Measurements from ENCODE around the gene PLEK.
"Not testable (repeated sequence)": the region's sequence is repeated elsewhere in the genome, so short reads cannot be mapped to it uniquely, and the experiment has no call there.

Gene PLEK

DNA sequence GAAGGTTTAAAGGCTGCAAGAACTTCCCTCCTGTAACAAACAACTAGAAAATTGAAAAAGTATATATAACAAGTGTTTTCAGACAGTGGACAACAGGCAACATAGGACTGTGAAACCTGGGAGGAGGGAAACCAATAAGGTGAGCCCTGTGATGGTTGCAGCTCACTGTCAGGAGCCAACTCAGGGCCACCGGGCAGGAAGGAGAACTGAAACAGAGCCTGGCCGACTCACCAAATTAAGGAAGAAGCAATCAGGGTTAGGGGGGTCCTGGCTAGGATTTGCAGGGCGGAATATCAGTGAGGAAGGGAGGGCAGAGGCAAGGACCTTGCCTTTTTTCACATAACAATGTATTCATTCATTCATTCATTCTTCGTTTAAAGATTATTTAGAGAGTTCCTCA is 23.5 kb upstream of the PLEK start:
- H3K4me1 Mint-ChIP-seq, result no peaks in the 10 kb centered on the region
- DNase-seq (ENCODE audit: low spot score in 2 of 2) (no peak), ATAC-seq (no peak)
- H3K4me3 Mint-ChIP-seq, result no peak overlapping the region
- H3K9me3 Mint-ChIP-seq, result no peaks in the 10 kb centered on the region
- no peak overlapping the region for H3K27ac Mint-ChIP-seq
- H3K36me3 Mint-ChIP-seq, result no peaks in the 10 kb centered on the region

DNA sequence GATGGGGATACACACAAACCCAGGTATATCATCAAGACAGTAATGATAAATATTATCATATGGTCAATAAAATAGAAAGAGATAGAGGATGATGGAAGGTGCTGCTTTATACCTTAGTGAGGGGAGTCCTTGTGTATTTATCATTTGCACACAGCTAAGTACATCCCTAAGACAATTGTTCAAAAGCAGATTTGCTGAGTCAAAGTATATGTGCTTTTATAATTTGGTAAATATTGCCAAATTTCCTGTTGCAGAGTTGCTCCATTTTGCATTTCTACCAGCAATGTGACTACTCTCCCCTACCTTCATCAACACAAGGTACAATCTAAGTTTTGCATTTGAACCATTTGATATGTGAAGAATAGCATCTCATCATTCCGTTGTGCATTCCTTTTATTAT is 22.6 kb upstream of the PLEK start:
- no peaks in the 10 kb centered on the region for H3K4me1 Mint-ChIP-seq
- no peak for DNase-seq (ENCODE audit: low spot score in 2 of 2)
- no peak overlapping the region for H3K4me3 Mint-ChIP-seq
- H3K36me3 Mint-ChIP-seq, result no peaks in the 10 kb centered on the region
- ATAC-seq, result no peak
- no peak overlapping the region for H3K27ac Mint-ChIP-seq
- no peaks in the 10 kb centered on the region for H3K9me3 Mint-ChIP-seq

DNA sequence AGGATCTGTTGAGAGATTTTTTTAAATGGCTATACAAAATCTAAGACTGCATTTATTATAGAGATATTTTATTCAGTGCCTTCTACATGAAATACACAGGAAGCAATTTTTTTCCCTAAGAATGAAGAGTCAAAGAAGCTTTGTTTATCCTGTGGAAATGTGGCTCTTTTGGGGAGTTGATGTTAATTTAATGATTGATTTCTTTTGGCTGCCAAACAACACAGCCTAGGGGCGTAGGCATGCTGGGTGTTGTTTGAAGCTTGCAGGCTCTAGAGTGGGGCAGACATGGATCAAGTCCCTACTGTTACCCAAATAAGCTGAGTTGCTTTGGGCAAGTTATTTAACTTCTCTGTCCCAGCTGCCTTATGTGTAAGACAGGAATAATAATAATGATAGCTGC is 21.1 kb upstream of the PLEK start:
- Mint-ChIP-seq H3K36me3 (no peaks in the 10 kb centered on the region), H3K4me1 (no peaks in the 10 kb centered on the region), H3K9me3 (no peaks in the 10 kb centered on the region), H3K27ac (no peak overlapping the region), H3K4me3 (no peak overlapping the region)
- ATAC-seq (no peak), DNase-seq (ENCODE audit: low spot score in 2 of 2) (no peak)

DNA sequence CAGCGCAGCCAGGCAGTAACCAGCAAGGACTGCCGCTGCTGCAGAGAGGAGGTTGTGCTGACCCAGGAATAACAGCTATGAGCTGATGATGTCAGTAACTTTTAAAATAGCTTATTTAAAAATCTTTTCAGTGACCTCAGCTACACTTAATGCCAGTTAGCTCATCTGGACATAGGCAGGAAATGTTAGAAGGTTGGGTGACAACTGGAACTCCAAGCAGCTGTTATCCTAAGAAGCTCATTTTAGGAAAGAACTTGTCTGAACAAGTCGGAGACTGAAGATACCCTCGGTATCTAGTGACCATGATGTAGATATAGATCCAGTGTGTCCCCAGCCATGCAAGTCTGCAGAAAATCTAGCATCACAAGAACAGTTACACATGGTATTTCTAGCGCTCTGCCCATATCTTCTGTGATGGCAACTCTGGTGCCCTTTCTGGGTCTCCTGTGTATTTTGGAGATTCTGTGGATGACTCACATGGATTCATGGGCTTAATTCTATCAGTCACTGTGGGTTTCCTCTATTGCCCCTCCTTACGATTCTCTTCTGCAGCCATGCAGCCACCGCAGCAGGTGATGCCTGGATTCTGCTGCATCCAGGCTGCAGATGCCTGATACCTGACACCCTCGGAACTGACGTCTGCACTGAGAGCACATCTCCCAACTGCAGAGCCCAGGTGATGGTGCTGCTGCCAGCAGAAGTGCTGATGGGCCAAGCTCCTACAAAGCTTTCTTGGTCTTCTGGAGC is 19.8 kb upstream of the PLEK start:
- H3K27ac Mint-ChIP-seq, result no peak overlapping the region
- no peaks in the 10 kb centered on the region for H3K9me3 Mint-ChIP-seq
- H3K36me3 Mint-ChIP-seq, result no peaks in the 10 kb centered on the region
- no peaks in the 10 kb centered on the region for H3K4me1 Mint-ChIP-seq
- H3K4me3 Mint-ChIP-seq, result no peak overlapping the region
- ATAC-seq, result no peak
- no peak for DNase-seq (ENCODE audit: low spot score in 2 of 2)

DNA sequence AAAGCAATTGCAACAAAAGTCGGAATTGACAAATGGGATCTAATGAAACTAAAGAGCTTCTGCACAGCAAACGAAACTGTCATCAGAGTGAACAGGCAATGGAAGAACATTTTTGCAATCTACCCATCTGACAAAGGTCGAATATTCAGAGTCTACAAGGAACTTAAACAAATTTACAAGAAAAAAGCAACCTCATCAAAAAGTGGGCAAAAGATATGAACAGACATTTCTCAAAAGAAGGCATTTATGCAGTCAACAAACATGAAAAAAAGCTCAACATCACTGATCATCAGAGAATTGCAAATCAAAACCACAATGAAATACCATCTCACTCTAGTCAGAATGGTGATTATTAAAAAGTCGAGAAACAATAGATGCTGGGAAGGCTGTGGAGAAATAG is 16.0 kb upstream of the PLEK start:
- not testable (repeated sequence) for ATAC-seq; H3K4me3 Mint-ChIP-seq; H3K9me3 Mint-ChIP-seq; H3K36me3 Mint-ChIP-seq; H3K4me1 Mint-ChIP-seq; DNase-seq (ENCODE audit: low spot score in 2 of 2); H3K27ac Mint-ChIP-seq

DNA sequence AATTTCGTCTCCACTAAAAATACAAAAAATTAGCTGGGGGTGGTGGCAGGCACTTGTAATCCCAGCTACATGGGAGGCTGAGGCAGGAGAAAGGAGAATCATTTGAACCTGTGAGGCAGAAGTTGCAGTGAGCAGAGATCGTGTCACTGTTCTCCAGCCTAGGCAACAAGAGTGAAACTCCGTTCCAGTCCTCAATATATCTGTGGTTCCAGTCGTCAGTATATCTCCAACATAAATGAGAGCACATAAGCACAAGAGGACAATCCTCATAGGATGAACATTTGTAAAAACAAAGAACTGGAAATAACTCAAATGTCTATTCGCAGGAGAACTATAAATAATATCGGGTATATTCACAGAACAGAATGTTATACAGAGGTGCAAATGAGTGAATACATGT is 13.1 kb upstream of the PLEK start:
- Mint-ChIP-seq H3K4me3 (no peak overlapping the region), H3K27ac (no peak overlapping the region), H3K9me3 (no peaks in the 10 kb centered on the region), H3K4me1 (no peaks in the 10 kb centered on the region), H3K36me3 (no peaks in the 10 kb centered on the region)
- no peak for ATAC-seq
- no peak for DNase-seq (ENCODE audit: low spot score in 2 of 2)

DNA sequence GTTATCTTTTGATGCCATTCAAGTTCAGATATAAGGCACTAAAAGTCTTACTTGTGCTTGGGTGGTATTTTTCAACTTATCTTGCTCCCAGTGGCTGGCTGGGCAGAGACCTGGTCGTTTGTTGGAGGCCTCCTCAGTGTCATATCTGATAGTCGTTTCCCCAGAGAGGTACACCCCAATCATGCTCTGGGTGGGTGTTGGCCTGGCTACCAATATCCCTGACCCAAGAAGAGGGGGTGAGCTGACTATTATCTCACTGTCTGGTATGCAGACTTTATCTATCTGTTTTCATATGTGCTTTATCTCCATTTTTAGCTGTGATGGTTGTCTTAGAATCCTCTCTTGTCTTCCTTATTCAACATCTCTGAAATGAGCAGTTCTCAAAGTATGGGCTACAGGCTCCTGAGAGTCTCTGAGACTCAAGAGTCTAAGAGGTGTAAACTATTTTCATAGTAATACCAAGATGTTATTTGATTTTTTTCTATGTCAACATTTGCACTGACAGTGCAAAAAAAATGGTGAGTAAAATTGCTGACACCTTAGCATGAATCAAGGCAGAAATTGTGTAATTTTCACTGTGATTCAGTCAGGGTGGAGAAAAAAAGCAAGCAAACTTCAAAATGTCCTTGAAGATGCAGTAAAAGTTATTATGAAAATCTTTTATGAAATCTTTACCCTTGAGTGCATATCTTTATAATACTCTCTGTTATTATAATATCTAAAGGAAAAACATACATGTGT is 12.3 kb upstream of the PLEK start:
- DNase-seq (ENCODE audit: low spot score in 2 of 2) (no peak), ATAC-seq (no peak)
- no peaks in the 10 kb centered on the region for H3K9me3 Mint-ChIP-seq
- no peak overlapping the region for H3K4me3 Mint-ChIP-seq
- no peak overlapping the region for H3K27ac Mint-ChIP-seq
- H3K36me3 Mint-ChIP-seq, result no peaks in the 10 kb centered on the region
- peaks cover 3% of the 10 kb centered on the region for H3K4me1 Mint-ChIP-seq

DNA sequence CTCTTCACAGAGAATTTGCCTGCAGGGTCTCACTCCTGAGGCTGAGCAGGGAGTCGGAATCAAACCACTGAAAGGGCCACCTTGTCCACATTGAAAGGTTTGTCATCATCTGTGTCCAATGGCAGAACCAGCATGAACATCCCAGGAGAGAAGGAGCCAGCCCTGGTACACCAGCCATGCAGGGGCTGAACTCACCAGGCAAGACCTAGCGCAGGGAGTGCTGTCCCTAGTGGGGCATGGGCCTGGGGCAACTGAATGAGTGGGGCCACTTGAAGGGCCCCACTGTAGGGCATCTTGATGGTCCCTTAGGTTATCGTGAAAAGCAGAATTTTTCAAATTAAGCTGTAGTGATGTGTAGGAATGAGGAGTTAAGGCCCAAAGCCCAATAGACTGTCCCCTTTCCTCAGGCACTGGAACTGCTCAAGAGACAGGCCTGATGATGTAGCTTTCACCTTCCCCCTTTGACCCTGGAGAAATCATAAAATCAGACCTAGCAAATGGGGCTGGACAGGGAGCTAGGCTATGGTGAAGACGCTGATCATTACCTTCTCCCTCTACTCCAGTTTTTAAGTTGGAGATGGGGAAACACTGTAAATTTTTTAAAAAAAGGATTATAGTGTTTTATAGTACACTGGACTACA is 8.4 kb upstream of the PLEK start:
- H3K27ac Mint-ChIP-seq, result peak overlapping the region; percentile 48
- DNase-seq (ENCODE audit: low spot score in 2 of 2) (no peak), ATAC-seq (no peak)
- H3K36me3 Mint-ChIP-seq, result no peaks in the 10 kb centered on the region
- H3K4me3 Mint-ChIP-seq, result no peak overlapping the region
- peaks cover 10% of the 10 kb centered on the region for H3K4me1 Mint-ChIP-seq
- no peaks in the 10 kb centered on the region for H3K9me3 Mint-ChIP-seq

DNA sequence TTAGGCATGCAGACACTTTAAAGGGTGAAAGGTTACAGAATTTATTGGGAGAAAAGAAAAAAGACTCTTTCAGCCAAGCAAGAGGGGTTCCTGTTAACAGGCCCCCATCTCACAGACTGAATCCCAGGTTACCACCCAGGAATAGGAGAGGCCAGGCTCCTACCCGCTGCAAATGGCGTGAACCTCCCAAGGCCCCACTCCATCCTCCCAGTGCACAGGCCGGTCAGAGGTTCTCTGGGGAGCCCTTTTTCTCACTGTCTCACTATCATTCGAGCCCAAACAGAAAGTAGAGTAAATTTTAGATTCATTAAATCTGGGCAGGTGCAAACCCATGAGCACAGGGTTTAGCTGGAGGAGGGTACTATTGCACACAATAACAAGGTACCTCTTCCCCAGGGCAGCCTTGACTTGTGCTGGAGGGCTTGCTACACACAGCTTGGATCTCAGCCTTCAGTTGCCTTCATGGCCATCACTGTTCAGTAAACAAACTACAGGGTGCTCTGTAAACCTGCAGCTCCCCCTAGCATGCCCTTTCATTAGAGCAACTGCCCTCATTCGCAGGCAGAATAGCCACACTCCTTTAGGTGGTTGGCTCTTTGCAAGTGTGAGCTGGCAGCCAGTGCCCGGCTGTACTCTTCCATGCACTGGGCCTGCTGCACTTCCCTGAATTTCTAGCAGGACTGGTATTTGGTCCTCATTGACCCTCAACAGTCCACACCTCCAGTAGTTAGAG is 7.3 kb upstream of the PLEK start:
- ATAC-seq (peak; percentile 80), DNase-seq (ENCODE audit: low spot score in 2 of 2) (no peak)
- H3K9me3 Mint-ChIP-seq, result no peaks in the 10 kb centered on the region
- H3K27ac Mint-ChIP-seq, result peak overlapping the region; percentile 48
- no peaks in the 10 kb centered on the region for H3K36me3 Mint-ChIP-seq
- H3K4me3 Mint-ChIP-seq, result no peak overlapping the region
- peaks cover 21% of the 10 kb centered on the region for H3K4me1 Mint-ChIP-seq

DNA sequence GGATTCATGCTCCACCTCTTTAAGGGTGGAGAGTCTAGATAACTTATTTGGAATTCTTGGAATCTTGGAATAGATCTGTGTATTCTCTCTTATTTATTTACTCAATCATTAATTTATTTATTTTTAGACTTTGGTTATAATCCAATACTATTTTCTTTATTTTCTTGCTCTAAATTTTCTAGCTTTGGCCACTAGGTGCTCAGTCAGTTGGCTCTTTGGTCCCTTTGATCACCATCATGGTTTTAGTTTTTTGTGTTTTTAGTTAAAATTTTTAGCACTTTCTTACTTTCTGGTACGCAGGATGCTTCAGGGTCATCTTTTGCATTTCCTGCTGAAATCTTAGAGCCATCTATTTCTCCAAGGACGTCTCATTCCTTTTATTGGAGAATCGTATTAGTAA is 5.2 kb upstream of the PLEK start:
- ATAC-seq, result no peak
- Mint-ChIP-seq H3K27ac (no peak overlapping the region), H3K9me3 (no peaks in the 10 kb centered on the region)

DNA sequence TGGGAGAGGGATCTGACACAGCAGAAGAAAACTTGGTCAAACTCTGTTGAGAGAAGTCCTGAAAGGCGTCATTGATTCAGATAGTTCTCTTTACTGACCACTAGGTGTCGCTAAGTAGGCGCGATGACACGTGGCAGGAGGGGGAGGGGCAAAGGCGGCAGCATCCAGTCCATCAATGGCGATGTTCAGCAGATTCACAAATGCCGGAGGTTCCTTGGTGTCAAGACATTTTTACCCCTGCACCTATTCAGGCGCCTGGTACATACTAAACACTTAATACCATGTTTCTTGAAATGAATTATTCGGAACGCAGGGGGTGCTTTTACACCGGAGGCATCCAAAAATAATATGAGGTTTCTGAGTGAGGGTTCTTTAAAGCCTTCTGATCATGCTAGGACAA is 3.0 kb upstream of the PLEK start:
- Mint-ChIP-seq H3K4me1 (peaks cover 53% of the 10 kb centered on the region), H3K9me3 (no peaks in the 10 kb centered on the region), H3K4me3 (peak overlapping the region; percentile 91), H3K36me3 (peaks cover 6% of the 10 kb centered on the region), H3K27ac (peak overlapping the region; percentile 98)
- DNase-seq (ENCODE audit: low spot score in 2 of 2) (peak; percentile 66 to 84), ATAC-seq (peak; percentile 76)

More for the DNA sequence above, 5.2 kb upstream of the PLEK start:
- Mint-ChIP-seq H3K4me3 (no peak overlapping the region), H3K4me1 (peaks cover 42% of the 10 kb centered on the region), H3K36me3 (peaks cover under 1% of the 10 kb centered on the region)
- DNase-seq (ENCODE audit: low spot score in 2 of 2), result no peak

DNA sequence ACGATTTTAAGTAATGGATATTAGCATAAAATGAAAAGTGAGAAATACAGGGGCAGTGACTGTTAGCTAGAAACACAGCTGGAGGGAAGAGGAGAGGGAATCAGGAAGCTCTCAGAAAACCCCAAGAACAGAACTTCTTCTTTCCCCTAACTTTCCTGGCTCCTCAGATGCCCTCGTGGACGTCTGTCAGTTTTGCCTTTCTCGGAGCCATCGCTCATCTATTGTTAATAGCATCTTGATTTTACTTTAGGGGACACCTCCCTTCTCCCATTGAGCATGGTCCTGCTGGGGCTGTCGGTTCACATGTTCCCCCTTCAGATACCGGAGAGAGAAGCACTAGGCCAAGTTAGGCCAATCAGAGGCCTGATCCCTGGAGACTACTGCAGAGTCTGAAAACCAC is 2.3 kb upstream of the PLEK start:
- DNase-seq (ENCODE audit: low spot score in 2 of 2) (no peak), ATAC-seq (no peak)
- H3K9me3 Mint-ChIP-seq, result no peaks in the 10 kb centered on the region
- peaks cover 57% of the 10 kb centered on the region for H3K4me1 Mint-ChIP-seq
- peak overlapping the region; percentile 98 for H3K27ac Mint-ChIP-seq
- peak overlapping the region; percentile 91 for H3K4me3 Mint-ChIP-seq
- H3K36me3 Mint-ChIP-seq, result peaks cover 6% of the 10 kb centered on the region

DNA sequence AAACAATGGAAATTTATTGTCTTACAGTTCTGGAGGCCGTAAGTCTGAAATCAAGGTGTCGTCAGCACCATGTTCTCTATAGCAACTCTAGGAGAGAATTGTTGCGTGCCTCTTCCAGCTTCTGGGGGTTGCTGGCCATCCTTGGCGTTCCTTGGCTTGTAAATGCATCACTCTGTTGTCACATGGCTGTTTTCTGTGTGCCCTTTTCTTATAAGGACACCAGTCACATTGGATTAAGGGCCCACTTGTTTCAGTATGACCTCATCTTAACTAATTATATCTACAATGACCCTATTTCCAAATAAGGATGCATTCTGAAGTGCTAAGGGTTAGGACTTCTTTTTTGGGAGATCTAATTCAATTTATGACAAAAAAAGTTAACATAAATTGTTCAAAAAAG is 1.4 kb upstream of the PLEK start:
- no peaks in the 10 kb centered on the region for H3K9me3 Mint-ChIP-seq
- H3K4me1 Mint-ChIP-seq, result peaks cover 61% of the 10 kb centered on the region
- peak overlapping the region; percentile 91 for H3K4me3 Mint-ChIP-seq
- ATAC-seq (no peak), DNase-seq (ENCODE audit: low spot score in 2 of 2) (no peak)
- H3K27ac Mint-ChIP-seq, result peak overlapping the region; percentile 98
- peaks cover 9% of the 10 kb centered on the region for H3K36me3 Mint-ChIP-seq

DNA sequence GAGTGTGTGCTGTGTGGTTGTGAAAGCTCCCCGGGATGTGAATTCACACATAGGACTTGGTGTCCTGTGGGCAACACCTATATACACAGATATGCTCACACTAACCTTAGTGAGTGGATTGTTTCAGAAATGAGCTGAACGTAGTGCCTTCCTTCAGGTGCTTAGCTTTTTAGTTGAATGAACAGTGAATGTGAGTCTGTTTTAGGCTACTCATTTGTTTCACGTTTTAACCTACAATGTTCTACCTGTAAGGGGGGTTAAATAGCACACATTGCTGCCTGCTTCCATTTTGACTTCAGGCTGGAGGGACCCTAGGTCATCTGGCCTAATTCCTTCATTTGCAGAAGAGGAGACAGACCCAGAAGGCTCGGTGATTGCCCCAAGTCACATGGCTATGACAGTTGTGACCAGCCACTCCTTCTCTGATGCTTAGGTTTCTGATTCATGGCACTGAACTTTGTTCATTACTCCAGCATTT is 1.0 kb downstream of the PLEK start:
- peak; percentile 68 for ATAC-seq
- Mint-ChIP-seq H3K4me3 (peak overlapping the region; percentile 91), H3K4me1 (peaks cover 82% of the 10 kb centered on the region), H3K27ac (peak overlapping the region; percentile 98), H3K9me3 (no peaks in the 10 kb centered on the region), H3K36me3 (peaks cover 17% of the 10 kb centered on the region)
- no peak for DNase-seq (ENCODE audit: low spot score in 2 of 2)

DNA sequence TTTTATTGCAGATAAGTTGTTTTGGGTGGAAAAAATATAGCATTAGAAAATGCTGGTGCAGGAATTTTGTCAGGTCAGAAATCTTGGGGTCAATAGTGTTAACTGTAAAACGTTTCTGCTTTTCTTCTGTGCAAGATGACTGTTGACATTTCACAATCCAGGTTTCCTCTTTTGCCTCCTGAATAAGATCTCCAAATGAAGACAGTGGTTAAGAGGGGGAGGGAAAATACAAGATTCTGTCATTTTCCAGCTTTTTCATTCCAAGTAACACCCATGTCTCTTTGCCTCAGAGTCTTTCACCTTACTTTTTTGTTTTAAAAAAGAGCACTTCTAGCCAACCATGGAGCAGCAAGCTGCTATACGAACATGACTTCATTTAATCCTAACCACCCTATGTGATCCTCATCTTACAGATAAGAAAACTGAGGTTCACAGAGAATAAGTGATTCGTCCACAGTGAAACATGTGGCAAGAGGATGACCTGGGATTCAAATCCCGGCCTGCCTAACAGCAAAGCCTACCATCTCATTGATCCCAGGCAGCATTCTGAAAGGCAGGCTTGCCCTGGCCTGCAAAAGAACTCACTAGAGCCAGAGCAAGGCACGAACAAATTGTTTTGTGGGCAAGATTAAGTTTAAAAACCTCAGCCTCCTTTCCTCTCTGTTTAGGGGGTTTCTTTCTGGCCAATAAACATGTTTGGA is 3.0 kb downstream of the PLEK start:
- H3K4me1 Mint-ChIP-seq, result peaks cover 84% of the 10 kb centered on the region
- peak overlapping the region; percentile 91 for H3K4me3 Mint-ChIP-seq
- H3K27ac Mint-ChIP-seq, result peak overlapping the region; percentile 98
- ATAC-seq (no peak), DNase-seq (ENCODE audit: low spot score in 2 of 2) (no peak)
- peaks cover 27% of the 10 kb centered on the region for H3K36me3 Mint-ChIP-seq
- H3K9me3 Mint-ChIP-seq, result no peaks in the 10 kb centered on the region
